Activated CD8-positive, alpha-beta T cell treated with anti-CD3 and anti-CD28 coated beads for 36 hours (primary cell): ENCODE measurements around the gene KRT7. TPM values are rescaled to one million over a fixed set of nuclear protein-coding genes. Genes with fewer than 3 reads are reported as not detected.

Experiments
- ATAC-seq: fragments of 200-7000 bp; cut with Tn5 transposase; one replicate; pipeline ENCODE4 v1.10.0; 2021; ENCODE audit warnings: mild to moderate bottlenecking, moderate library complexity
- CTCF ChIA-PET: fragments of 350-600 bp; sonication (Branson Sonifier 250); formaldehyde crosslinking; loops from one replicate; lab custom pipeline; 2021; ENCODE audit warnings: antibody characterized with exemption; lab: Charles Lee
- POLR2A ChIA-PET: fragments of 350-600 bp; sonication (Branson Sonifier 250); formaldehyde crosslinking; loops from one replicate; lab custom pipeline; 2021; ENCODE audit warnings: antibody characterized with exemption; lab: Charles Lee
- DNase-seq: peaks from one replicate; pipeline ENCODE4 v3.0.0-alpha.2; 2020
- H3K27ac Mint-ChIP-seq: one replicate; pipeline ENCODE4 v1.8.0; 2021; ENCODE audit warnings: mild to moderate bottlenecking, mixed read lengths
- H3K27me3 Mint-ChIP-seq: one replicate; pipeline ENCODE4 v1.8.0; 2021; ENCODE audit warnings: mixed read lengths
- H3K36me3 Mint-ChIP-seq: one replicate; pipeline ENCODE4 v1.8.0; 2021; ENCODE audit warnings: low read depth, mixed read lengths
- H3K4me1 Mint-ChIP-seq: one replicate; pipeline ENCODE4 v1.8.0; 2021; ENCODE audit warnings: low read depth, mixed read lengths
- H3K4me3 Mint-ChIP-seq: one replicate; pipeline ENCODE4 v1.8.0; 2021; ENCODE audit warnings: mild to moderate bottlenecking, moderate library complexity, mixed read lengths
- H3K9me3 Mint-ChIP-seq: one replicate; pipeline ENCODE4 v1.8.0; 2021; ENCODE audit warnings: mixed read lengths
- CTCF ChIP-seq: fragments of 200-600 bp; IDR thresholded peaks from one replicate; pipeline ENCODE4 v1.8.0; 2022; ENCODE audit warnings: antibody characterized with exemption, mild to moderate bottlenecking
- intact Hi-C: fragments of 100-400 bp; cut with micrococcal nuclease; formaldehyde crosslinking; loops from one replicate; pipeline ENCODE4 v1.10.0; 2022
- total RNA-seq, 2 experiments: library from RNA; stranded (reverse); gene quantifications; one replicate each; pipeline ENCODE4 v1.2.3, GENCODE V29; 2021

Gene KRT7
- total RNA-seq, 2 experiments from 2014 or later, result 2.1 to 3.1 TPM

GRCh38 chr12:52203079-52203921, 29.7 kb upstream of the KRT7 start:
- CTCF ChIA-PET, result interaction anchor here (0.8 kb wide), 1 partner anchor 76 kb away, joined by 3 read pairs; no protein-coding TSS in a partner anchor

GRCh38 chr12:52204095-52204930, 28.7 kb upstream of the KRT7 start:
- CTCF ChIA-PET, result interaction anchor here (0.8 to 1.9 kb wide), 2 partner anchors 9 to 75 kb away, joined by 3 to 5 read pairs; no protein-coding TSS in a partner anchor
- TF ChIP-seq CTCF, result no peak

More at GRCh38 chr12:52203079-52203921, 29.7 kb upstream of the KRT7 start:
- DNase-seq, result peak; percentile 42
- no peak for TF ChIP-seq CTCF
- Mint-ChIP-seq H3K36me3 (no peaks in the 10 kb centered on the region), H3K27me3 (peaks cover 8% of the 10 kb centered on the region), H3K27ac (no peak overlapping the region), H3K4me1 (peaks cover 6% of the 10 kb centered on the region), H3K9me3 (no peaks in the 10 kb centered on the region), H3K4me3 (no peak overlapping the region)
- intact Hi-C loops, result no loop called here
- POLR2A ChIA-PET, result no interaction called here
- peak; percentile 81 for ATAC-seq

GRCh38 chr12:52204931-52205505, 28.0 kb upstream of the KRT7 start:
- no peak for ATAC-seq

More at GRCh38 chr12:52204095-52204930, 28.7 kb upstream of the KRT7 start:
- Mint-ChIP-seq H3K36me3 (no peaks in the 10 kb centered on the region), H3K4me1 (peaks cover 6% of the 10 kb centered on the region), H3K9me3 (no peaks in the 10 kb centered on the region), H3K27me3 (peaks cover 8% of the 10 kb centered on the region), H3K27ac (no peak overlapping the region), H3K4me3 (no peak overlapping the region)
- DNase-seq, result no peak
- POLR2A ChIA-PET, result no interaction called here
- ATAC-seq, result no peak
- intact Hi-C loops, result no loop called here

GRCh38 chr12:52205612-52206303, 27.3 kb upstream of the KRT7 start:
- ChIA-PET CTCF (interaction anchor here (1.2 to 1.9 kb wide), 2 partner anchors 8 to 73 kb away, joined by 3 to 5 read pairs; no protein-coding TSS in a partner anchor), POLR2A (interaction anchor here (0.6 kb wide), 1 partner anchor 606 kb away, joined by 3 read pairs; no protein-coding TSS in a partner anchor)
- no peak for DNase-seq
- peaks cover 6% of the 10 kb centered on the region for H3K4me1 Mint-ChIP-seq
- H3K27me3 Mint-ChIP-seq, result peaks cover 8% of the 10 kb centered on the region
- H3K36me3 Mint-ChIP-seq, result no peaks in the 10 kb centered on the region
- H3K27ac Mint-ChIP-seq, result no peak overlapping the region
- H3K9me3 Mint-ChIP-seq, result no peaks in the 10 kb centered on the region
- intact Hi-C loops, result no loop called here
- no peak for ATAC-seq
- H3K4me3 Mint-ChIP-seq, result no peak overlapping the region
- TF ChIP-seq CTCF, result no peak

More at GRCh38 chr12:52204931-52205505, 28.0 kb upstream of the KRT7 start:
- H3K9me3 Mint-ChIP-seq, result no peaks in the 10 kb centered on the region
- no peak for DNase-seq
- no peak overlapping the region for H3K4me3 Mint-ChIP-seq
- POLR2A ChIA-PET, result no interaction called here
- peaks cover 8% of the 10 kb centered on the region for H3K27me3 Mint-ChIP-seq
- CTCF ChIA-PET, result interaction anchor here (1.2 to 1.9 kb wide), 2 partner anchors 9 to 74 kb away, joined by 3 to 5 read pairs; no protein-coding TSS in a partner anchor
- intact Hi-C loops, result no loop called here
- H3K27ac Mint-ChIP-seq, result no peak overlapping the region
- TF ChIP-seq CTCF, result no peak
- H3K36me3 Mint-ChIP-seq, result no peaks in the 10 kb centered on the region
- peaks cover 6% of the 10 kb centered on the region for H3K4me1 Mint-ChIP-seq
